HL-60/S4 treated with retinoic acid at 250 ng/mL for 4 days and 3 days (cell line): ENCODE data around the gene DEK.

ENCODE experiments used
- in situ Hi-C: fragments of 300-500 bp; cut with MboI; formaldehyde crosslinking; loops from 2 replicates; pipeline ENCODE4 v1.7.0; 2022; ENCODE audit warnings: low sequenced_read_pairs

The DEK gene

DNA sequence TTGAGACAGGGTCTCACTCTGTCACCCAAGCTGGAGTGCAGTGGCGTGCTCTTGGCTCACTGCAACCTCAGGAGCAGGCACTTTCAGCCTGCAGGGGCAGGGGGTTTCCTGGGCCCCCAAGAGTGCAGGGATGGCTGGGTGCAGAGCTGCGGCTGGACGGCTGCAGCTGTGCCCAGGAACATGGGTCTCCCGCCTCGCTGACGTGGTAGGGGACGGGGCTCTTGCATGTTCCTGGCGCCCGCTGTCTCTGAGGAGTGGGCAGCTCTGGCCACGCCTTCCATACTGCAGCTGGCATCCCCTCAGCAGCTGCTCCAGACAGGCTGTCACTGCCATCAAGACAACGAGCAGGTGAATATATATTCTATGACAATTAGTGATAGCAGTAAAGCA, 2.2 kb upstream of the DEK start:
- in situ Hi-C loops, result no loop called here

DNA sequence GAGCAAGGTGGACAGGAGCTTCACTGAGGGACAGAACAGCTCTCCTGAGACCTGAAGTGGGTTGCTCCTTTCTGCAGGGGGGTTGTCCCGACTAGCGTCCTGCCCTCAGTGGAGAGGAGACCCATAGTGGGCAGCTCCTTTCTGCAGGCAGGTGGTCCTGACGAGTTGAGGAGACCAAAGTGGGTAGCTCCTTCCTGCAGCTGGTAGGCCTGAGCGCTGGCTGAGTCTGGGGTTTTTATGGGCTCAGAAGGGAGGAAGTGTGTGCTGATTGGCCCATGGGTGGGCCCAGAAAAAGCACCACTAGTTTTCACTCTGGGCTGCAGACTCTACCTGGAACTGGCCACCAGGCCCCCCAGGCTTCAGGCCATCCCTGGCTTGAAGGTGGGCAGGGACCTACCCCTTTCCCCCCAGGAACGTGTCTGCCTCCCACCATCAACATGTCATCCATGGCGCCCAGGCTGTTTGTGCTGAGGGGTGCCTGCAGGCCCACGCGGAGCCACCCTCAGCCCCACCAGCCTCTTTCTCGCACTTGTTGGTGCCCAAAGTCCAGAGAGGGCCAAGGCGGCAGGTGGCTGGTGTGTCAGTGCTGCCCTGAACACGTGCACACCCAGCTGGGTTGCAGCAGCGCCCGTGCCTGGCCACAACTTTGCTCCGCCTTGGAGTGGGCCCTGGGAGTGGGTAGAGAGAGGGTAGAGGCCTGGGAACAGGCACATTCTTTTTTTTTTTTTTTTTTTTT, 1.6 kb upstream of the DEK start:
- in situ Hi-C loops, result no loop called here

GRCh38 chr6:18264923-18265377, 620 bp upstream of the DEK start:
- in situ Hi-C loops, result no loop called here

DNA sequence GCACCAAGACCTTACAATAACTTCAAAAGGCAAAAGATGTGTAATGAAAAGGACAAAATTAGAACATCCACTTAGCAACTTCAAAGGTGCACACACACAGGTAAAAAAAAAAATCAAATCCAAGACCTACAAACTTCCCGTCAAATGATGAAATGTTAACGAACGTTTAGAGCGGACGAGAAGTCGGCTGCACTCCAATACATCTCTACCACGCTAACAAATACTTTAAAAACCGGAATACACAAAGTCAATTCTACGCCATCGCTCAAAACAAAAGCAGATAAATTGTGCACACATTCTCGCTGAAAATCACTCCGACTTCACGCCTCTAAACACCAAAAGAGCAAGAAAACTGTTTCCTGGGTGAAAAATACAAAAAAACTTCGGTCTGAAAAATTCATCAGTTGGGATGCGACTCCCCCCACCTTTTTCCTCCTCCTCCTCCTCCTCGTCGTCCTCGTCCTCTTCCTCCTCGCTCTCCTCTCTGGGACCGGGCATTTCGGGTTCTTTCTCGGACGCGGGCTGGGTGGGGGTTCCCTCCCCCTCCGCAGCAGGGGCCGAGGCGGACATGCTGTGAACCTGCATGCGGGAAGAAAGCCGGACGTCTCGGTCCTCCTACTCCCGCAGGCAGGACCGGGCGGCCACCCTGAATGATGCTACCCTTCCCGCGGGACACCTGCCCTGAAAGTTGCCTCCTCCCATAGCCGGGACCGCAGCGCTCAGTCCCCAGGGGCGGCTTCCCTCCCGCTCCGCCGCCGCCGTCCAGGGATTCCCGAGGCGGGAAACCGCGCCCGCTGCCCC, 712 bp downstream of the DEK start:
- in situ Hi-C loops, result no loop called here

DNA sequence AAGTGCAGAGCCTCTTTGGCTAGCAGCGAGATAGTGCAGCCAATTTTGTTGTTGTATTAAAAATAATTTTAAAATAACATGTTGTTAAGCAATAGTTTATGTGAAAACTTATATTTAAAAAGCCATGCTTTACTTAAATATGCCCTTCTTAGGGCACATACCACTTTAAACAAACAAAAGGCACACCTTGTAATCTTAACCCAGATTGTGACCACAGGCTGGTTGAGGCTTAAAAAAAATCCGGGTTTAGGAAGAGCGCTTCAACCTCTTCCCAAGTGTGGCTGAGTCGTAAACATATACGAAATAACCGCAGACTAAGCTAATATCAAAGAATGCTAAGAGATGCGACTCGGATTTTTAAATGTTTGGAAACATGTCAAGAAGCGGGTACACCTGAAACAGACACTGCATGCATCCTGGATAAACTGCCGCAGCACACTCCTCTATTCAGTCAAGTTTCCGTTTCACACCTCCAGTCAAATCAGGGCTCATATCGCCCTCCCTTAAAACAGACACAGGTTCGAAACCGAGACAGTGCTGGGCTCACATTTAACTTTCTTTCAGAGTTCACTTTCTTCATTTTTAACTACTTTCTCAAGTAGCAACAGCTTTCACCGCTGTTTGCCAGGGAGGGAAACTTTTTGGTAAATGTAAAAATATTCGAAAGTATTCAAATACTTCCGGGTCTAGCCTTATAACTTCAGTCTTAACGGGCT, 1.5 kb downstream of the DEK start:
- in situ Hi-C loops, result no loop called here

DNA sequence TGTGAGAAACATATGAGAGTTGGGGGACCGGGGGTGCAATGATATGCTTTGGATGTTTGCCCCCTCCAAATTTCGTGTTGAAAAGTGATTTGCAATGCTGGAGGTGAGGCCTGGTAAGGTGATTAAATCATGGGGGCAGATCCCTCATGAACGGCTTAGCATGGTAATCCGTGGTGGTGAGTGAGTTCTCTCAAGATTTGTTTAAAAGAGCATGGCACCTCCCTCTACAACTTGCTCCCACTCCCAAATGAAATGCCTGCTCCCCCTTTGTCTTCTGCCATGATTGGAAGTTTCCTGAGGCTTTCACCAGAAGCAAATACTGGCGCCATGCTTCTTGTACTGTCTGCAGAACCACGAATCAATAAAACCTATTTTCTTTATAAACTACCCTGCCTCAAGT, 2.5 kb downstream of the DEK start:
- in situ Hi-C loops, result no loop called here

DNA sequence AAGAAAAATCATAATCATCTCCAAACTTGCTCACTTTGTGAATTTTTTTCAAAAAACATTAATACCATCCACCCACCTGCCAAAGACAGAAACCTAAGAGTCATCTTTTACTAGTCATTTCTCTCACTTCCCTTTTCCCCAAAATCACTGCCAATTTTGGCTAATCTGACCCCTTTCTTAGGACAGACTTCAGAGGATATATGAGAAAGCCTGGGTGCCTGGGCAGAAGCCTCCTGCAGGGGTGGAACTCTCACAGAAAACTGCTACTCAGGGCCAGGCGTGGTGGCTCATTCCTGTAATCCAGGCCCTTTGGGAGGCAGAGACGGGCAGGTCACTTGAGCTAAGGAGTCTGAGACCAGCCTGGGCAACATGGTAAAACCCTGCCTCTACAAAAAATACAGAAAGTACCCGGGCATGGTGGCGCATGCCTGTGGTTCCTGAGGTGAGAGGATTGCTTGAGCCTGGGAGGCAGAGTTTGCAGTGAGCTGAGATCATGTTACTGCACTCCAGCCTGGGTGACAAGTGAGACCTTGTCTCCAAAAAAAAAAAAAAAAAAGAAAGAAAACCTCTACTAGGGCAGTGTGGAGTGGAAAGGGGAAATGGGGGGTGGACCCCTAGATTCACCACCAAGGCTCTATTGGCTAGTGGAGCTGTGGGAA, 3.8 kb downstream of the DEK start:
- in situ Hi-C loops, result no loop called here

- in situ Hi-C loops, result no loop called here
These were observed 4.5 kb downstream of the DEK start for GRCh38 chr6:18259675-18260447.

DNA sequence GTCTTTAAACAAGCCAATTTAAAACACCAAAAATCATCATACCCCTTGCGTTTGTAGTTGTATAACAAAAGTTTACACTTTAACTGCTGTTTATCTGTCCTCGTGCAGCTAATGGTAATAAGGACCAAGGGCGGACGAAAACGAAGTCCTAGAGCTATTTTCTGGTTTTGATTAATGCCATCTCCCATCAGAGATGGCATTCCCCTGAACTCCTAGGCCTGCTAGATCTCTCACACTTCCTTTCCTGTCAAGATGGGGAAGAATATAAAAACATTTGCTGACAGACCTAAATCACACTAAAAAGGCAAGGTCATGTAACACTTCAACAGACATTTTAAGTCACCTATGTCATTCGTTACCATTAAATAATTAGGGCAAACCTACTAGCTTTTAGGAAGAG, 9.5 kb downstream of the DEK start:
- in situ Hi-C loops, result no loop called here

DNA sequence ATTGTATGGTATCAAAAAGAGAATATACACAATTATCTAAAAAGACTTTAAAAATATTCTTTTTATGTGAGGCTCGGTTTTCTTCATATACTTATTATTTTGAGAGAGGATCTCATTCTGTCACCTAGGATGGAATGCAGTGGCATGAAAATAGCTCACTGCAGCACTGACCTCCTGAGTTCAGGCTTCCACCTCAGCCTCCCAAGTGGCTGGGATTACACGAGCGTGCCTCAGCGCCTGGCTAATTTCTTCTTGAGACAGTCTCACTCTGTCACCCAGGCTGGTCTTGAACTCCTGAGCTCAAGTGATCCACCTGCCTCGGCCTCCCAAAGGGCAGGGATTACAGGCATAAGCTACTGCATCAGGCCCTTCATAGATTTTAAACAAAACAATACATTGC, 10.7 kb downstream of the DEK start:
- in situ Hi-C loops, result no loop called here

- in situ Hi-C loops, result no loop called here
These were observed 15.1 kb downstream of the DEK start for GRCh38 chr6:18249271-18249670.

DNA sequence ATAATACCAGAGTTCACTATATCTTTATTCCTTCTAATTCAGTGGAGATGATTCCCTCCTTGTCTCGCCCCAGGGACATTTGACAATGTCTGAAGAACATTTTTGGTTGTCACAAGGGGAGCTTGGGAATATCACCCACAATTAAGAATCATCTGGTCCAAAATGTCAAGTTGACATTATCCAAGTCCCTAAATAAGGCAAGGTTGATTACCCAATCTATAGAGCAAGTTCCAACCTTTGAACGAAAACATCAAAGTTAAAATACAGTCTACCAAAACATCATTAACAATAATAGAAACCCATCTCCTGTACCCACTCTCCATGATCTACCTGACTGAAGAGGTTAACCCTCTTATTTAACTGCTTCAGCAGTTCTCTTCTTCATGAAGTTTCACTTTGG, 15.6 kb downstream of the DEK start:
- in situ Hi-C loops, result no loop called here

DNA sequence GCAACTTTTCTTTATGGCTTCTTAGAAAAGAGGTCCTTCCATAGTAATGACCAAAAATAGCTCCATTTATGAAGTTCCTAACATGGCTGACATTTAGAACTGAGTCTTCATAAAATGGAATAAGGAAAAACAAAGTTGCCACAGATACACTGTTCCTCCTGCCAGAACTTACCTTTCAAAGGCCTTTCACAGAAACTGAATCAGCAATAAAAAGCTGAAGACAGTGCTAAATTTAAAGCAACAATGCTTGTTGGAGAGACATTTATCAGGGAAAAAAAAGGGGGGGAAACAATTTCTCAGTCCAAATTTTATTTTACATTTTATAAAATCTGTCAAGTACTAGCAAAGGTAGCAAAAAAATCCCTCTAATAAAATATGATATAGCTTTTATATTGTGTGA, 17.3 kb downstream of the DEK start:
- in situ Hi-C loops, result no loop called here

GRCh38 chr6:18246205-18246604, 18.1 kb downstream of the DEK start:
- in situ Hi-C loops, result no loop called here

GRCh38 chr6:18245642-18246041, 18.7 kb downstream of the DEK start:
- in situ Hi-C loops, result no loop called here

- in situ Hi-C loops, result no loop called here
These were observed 19.3 kb downstream of the DEK start for GRCh38 chr6:18245079-18245478.

DNA sequence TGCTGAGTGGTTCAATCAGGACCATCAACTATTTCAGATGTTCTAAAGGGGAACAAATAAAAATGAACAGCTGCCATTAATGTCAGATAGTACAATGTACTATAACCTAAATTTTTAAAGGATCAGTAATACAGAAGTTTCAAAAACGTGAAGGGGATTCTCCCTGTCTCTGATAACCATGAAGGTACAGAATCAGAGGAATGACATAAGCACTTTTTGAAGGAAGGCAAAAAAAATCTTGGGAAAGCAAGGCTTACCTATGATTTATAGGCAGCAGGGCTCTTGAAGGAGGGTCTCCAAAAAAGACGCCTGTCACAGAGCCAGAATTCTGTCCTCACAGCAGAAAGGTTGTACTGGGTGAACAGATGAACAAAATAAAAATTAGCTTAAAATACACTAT, 20.1 kb downstream of the DEK start:
- in situ Hi-C loops, result no loop called here

- in situ Hi-C loops, result no loop called here
These were observed 20.9 kb downstream of the DEK start for GRCh38 chr6:18243302-18243893.

GRCh38 chr6:18242062-18242851, 22.1 kb downstream of the DEK start:
- in situ Hi-C loops, result no loop called here
